ENCODE results near the gene PLA2G2A. TPM values are rescaled to one million over a fixed set of nuclear protein-coding genes. Genes with fewer than 3 reads are reported as not detected.
A peak's percentile ranks its signal among the peaks of the same experiment; 100 is the strongest.

Gene PLA2G2A
- total and polyA plus RNA-seq, 7 donors = 72.3 to 1,282 (median 158) TPM

- H3K27me3 ChIP-seq = no peaks in the 10 kb centered on the region
- no peak for TF ChIP-seq CTCF (IDR thresholded peaks at IDR 0.05)
- no peak for TF ChIP-seq POLR2A (IDR thresholded peaks at IDR 0.05)
- no peak for TF ChIP-seq EP300 (IDR thresholded peaks at IDR 0.05)
- no peak for TF ChIP-seq POLR2AphosphoS5 (IDR thresholded peaks at IDR 0.05)
- H3K27ac ChIP-seq = peak overlapping the region in 1 of 4 donors; percentile 18
- intact Hi-C loops (cut with DNase I) = loop anchor here (2.0 to 10.0 kb wide), 4 partner anchors 57 to 532 kb away; partner anchors contain the start of genes CAMK2N1 and MUL1
- peaks cover 0 to 25% (median 20%) of the 10 kb centered on the region in 4 donors for H3K4me1 ChIP-seq
- H3K4me3 ChIP-seq = no peak overlapping the region
- no peaks in the 10 kb centered on the region for H3K36me3 ChIP-seq
- WGBS, 2 donors = 38 to 53% methylated on average over 6 of the region's 6 CpGs
- DNase-seq = no peak
- no peaks in the 10 kb centered on the region for H3K9me3 ChIP-seq
These were observed 3.8 kb downstream of the PLA2G2A start for GRCh38 chr1:19975423-19976193.

- intact Hi-C loops (cut with DNase I) = loop anchor here (2.0 to 10.0 kb wide), 4 partner anchors 56 to 532 kb away; partner anchors contain the start of genes CAMK2N1 and MUL1
- no peak for DNase-seq
- no peaks in the 10 kb centered on the region for H3K36me3 ChIP-seq
- TF ChIP-seq POLR2AphosphoS5 (IDR thresholded peaks at IDR 0.05) (peak in 1 of 4 donors; percentile 24), EP300 (IDR thresholded peaks at IDR 0.05) (no peak), CTCF (IDR thresholded peaks at IDR 0.05) (peak; percentile 66 to 84 (median 75)), POLR2A (IDR thresholded peaks at IDR 0.05) (no peak)
- peak overlapping the region in 1 of 4 donors; percentile 18 for H3K27ac ChIP-seq
- WGBS, 2 donors = 10 to 23% methylated on average over 5 of the region's 5 CpGs
- H3K4me1 ChIP-seq = peaks cover 0 to 18% (median 13%) of the 10 kb centered on the region in 4 donors
- no peaks in the 10 kb centered on the region for H3K27me3 ChIP-seq
- no peaks in the 10 kb centered on the region for H3K9me3 ChIP-seq
- H3K4me3 ChIP-seq = no peak overlapping the region
These were observed 4.5 kb downstream of the PLA2G2A start for GRCh38 chr1:19974822-19975416.

GRCh38 chr1:19973616-19974015, 5.8 kb downstream of the PLA2G2A start:
- Histone ChIP-seq H3K4me1 (peaks cover 0 to 8% (median 3%) of the 10 kb centered on the region in 4 donors), H3K27me3 (no peaks in the 10 kb centered on the region), H3K36me3 (no peaks in the 10 kb centered on the region), H3K4me3 (no peak overlapping the region), H3K27ac (no peak overlapping the region), H3K9me3 (no peaks in the 10 kb centered on the region)
- 48 to 66% methylated on average over 3 of the region's 3 CpGs for WGBS, 2 donors
- intact Hi-C loops (cut with DNase I) = loop anchor here (2.0 to 10.0 kb wide), 3 partner anchors 55 to 511 kb away; partner anchors contain the start of gene CAMK2N1
- no peak for TF ChIP-seq CTCF (IDR thresholded peaks at IDR 0.05)
- no peak for TF ChIP-seq POLR2A (IDR thresholded peaks at IDR 0.05)
- no peak for TF ChIP-seq EP300 (IDR thresholded peaks at IDR 0.05)
- TF ChIP-seq POLR2AphosphoS5 (IDR thresholded peaks at IDR 0.05) = no peak
- no peak for DNase-seq

DNA sequence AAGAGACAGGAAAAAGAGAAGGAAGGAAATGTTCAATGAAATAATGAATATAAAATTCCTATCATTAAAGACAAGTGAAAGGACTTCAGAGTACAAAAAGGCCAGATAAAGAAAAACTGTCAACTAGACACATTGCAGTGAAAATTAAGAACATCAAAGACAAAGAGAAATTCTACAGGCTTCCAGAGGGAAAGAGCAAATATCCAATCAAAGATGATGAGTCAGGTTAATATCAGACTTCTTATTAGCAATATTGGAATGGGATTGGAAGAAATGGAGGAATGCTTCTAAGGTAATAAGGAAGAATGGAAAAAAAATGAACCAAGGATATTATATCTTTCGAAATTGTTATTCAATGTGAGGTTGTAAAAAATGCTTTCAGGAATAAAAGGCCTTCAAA, 7.8 kb downstream of the PLA2G2A start:
- no peak for DNase-seq
- 70 to 82% methylated on average over 1 of the region's 1 CpG for WGBS, 2 donors
- no peaks in the 10 kb centered on the region for H3K27me3 ChIP-seq
- H3K4me1 ChIP-seq = no peaks in the 10 kb centered on the region
- no peak overlapping the region for H3K4me3 ChIP-seq
- H3K36me3 ChIP-seq = no peaks in the 10 kb centered on the region
- TF ChIP-seq POLR2A (IDR thresholded peaks at IDR 0.05) (no peak), CTCF (IDR thresholded peaks at IDR 0.05) (no peak), POLR2AphosphoS5 (IDR thresholded peaks at IDR 0.05) (no peak), EP300 (IDR thresholded peaks at IDR 0.05) (no peak)
- no peaks in the 10 kb centered on the region for H3K9me3 ChIP-seq
- no peak overlapping the region for H3K27ac ChIP-seq
- intact Hi-C loops (cut with DNase I) = loop anchor here (10.0 kb wide), 1 partner anchor 513 kb away; the partner anchor contains the start of gene CAMK2N1
